WTC11 (cell line): ENCODE data around the gene PTPN12. TPM values are rescaled to one million over a fixed set of nuclear protein-coding genes. Genes with fewer than 3 reads are reported as not detected.

Experiments used
- ATAC-seq: fragments of 200-7000 bp; cut with Tn5 transposase; 2 replicates; pipeline ENCODE4 v1.10.0; 2021; ENCODE audit warnings: mild to moderate bottlenecking, moderate library complexity
- CTCF ChIA-PET: fragments of 300-600 bp; sonication (Branson Sonifier 250); formaldehyde crosslinking; loops from one replicate; lab custom pipeline; 2021; ENCODE audit warnings: antibody characterized with exemption; lab: Charles Lee
- POLR2A ChIA-PET: fragments of 350-600 bp; sonication (Branson Sonifier 250); formaldehyde crosslinking; loops from one replicate; lab custom pipeline; 2021; ENCODE audit warnings: antibody characterized with exemption; lab: Charles Lee
- DNase-seq: peaks from one replicate; pipeline ENCODE4 v3.0.0; 2021; ENCODE audit warnings: low spot score
- H3K27ac Mint-ChIP-seq: 2 replicates; pipeline ENCODE4 v1.8.0; 2021; ENCODE audit warnings: mixed read lengths
- H3K27me3 Mint-ChIP-seq: 2 replicates; pipeline ENCODE4 v1.8.0; 2021; ENCODE audit warnings: low read depth, mild to moderate bottlenecking, moderate library complexity, mixed read lengths
- H3K36me3 Mint-ChIP-seq: 2 replicates; pipeline ENCODE4 v1.8.0; 2021; ENCODE audit warnings: mixed read lengths
- H3K4me1 Mint-ChIP-seq: 2 replicates; pipeline ENCODE4 v1.8.0; 2022; ENCODE audit warnings: mixed read lengths
- H3K4me3 Mint-ChIP-seq: 2 replicates; pipeline ENCODE4 v1.8.0; 2021; ENCODE audit warnings: mild to moderate bottlenecking, moderate library complexity, mixed read lengths
- H3K9me3 Mint-ChIP-seq: 2 replicates; pipeline ENCODE4 v1.8.0; 2021; ENCODE audit warnings: mixed read lengths
- CREB1 ChIP-seq: sonication (generic); formaldehyde crosslinking; IDR thresholded peaks from 2 replicates; pipeline ENCODE4 v1.8.0; 2023; ENCODE audit warnings: mild to moderate bottlenecking, missing genetic modification reagents
- CTCF ChIP-seq: fragments of 200-600 bp; IDR thresholded peaks from 2 replicates; pipeline ENCODE4 v1.8.0; 2022; ENCODE audit warnings: antibody characterized with exemption
- E2F5 ChIP-seq: sonication (generic); formaldehyde crosslinking; IDR thresholded peaks from 2 replicates; pipeline ENCODE4 v1.8.1; 2022; ENCODE audit warnings: mild to moderate bottlenecking, moderate library complexity, missing genetic modification reagents
- ELF4 ChIP-seq: sonication (generic); formaldehyde crosslinking; IDR thresholded peaks from 2 replicates; pipeline ENCODE4 v1.8.1; 2022; ENCODE audit warnings: low read depth, mild to moderate bottlenecking, moderate library complexity, missing genetic modification reagents
- ERG ChIP-seq: fragments of 250-450 bp; sonication (Bioruptor Pico); IDR thresholded peaks from 2 replicates; pipeline ENCODE4 v1.8.0; 2021; ENCODE audit warnings: mild to moderate bottlenecking
- ESRRA ChIP-seq: sonication (generic); formaldehyde crosslinking; IDR thresholded peaks from 2 replicates; pipeline ENCODE4 v1.8.1; 2022; ENCODE audit warnings: mild to moderate bottlenecking, missing genetic modification reagents, borderline replicate concordance
- FOXK1 ChIP-seq: sonication (generic); formaldehyde crosslinking; IDR thresholded peaks from 2 replicates; pipeline ENCODE4 v1.8.0; 2022; ENCODE audit warnings: mild to moderate bottlenecking, moderate library complexity, missing genetic modification reagents
- FOXP4 ChIP-seq: sonication (generic); formaldehyde crosslinking; IDR thresholded peaks from 2 replicates; pipeline ENCODE4 v1.8.0; 2022; ENCODE audit warnings: mild to moderate bottlenecking, missing genetic modification reagents
- GRHL2 ChIP-seq: fragments of 250-450 bp; sonication (Bioruptor Pico); IDR thresholded peaks from 2 replicates; pipeline ENCODE4 v1.8.0; 2022; ENCODE audit warnings: mild to moderate bottlenecking, moderate library complexity; ENCODE audit not compliant: insufficient replicate concordance, severe bottlenecking
- IRF2 ChIP-seq: sonication (generic); formaldehyde crosslinking; IDR thresholded peaks from 2 replicates; pipeline ENCODE4 v1.8.0; 2022; ENCODE audit warnings: low read depth, missing genetic modification reagents, borderline replicate concordance
- MLX ChIP-seq: sonication (generic); formaldehyde crosslinking; IDR thresholded peaks from 2 replicates; pipeline ENCODE4 v1.8.1; 2023; ENCODE audit warnings: mild to moderate bottlenecking, missing genetic modification reagents, moderate library complexity
- MXD4 ChIP-seq: fragments of 250-450 bp; sonication (Bioruptor Pico); IDR thresholded peaks from 2 replicates; pipeline ENCODE4 v1.8.0; 2021; ENCODE audit warnings: mild to moderate bottlenecking, moderate library complexity, borderline replicate concordance
- NR2C2 ChIP-seq: sonication (generic); formaldehyde crosslinking; IDR thresholded peaks from 2 replicates; pipeline ENCODE4 v1.8.0; 2022; ENCODE audit warnings: mild to moderate bottlenecking, missing genetic modification reagents
- RELA ChIP-seq: sonication (generic); formaldehyde crosslinking; IDR thresholded peaks from 2 replicates; pipeline ENCODE4 v1.8.1; 2022; ENCODE audit warnings: missing genetic modification reagents, mild to moderate bottlenecking, borderline replicate concordance
- TCF7 ChIP-seq: sonication (generic); formaldehyde crosslinking; IDR thresholded peaks from 2 replicates; pipeline ENCODE4 v1.8.0; 2022; ENCODE audit warnings: mild to moderate bottlenecking, low read depth, missing genetic modification reagents, moderate library complexity
- TEAD4 ChIP-seq: sonication (generic); formaldehyde crosslinking; IDR thresholded peaks from 2 replicates; pipeline ENCODE4 v1.8.0; 2022; ENCODE audit warnings: mild to moderate bottlenecking, missing genetic modification reagents
- USF1 ChIP-seq: sonication (generic); formaldehyde crosslinking; IDR thresholded peaks from 2 replicates; pipeline ENCODE4 v1.8.0; 2022; ENCODE audit warnings: mild to moderate bottlenecking, missing genetic modification reagents
- ZNF121 ChIP-seq: sonication (generic); formaldehyde crosslinking; IDR thresholded peaks from 2 replicates; pipeline ENCODE4 v1.8.0; 2023; ENCODE audit warnings: missing genetic modification reagents
- ZNF138 ChIP-seq: sonication (generic); formaldehyde crosslinking; conservative IDR thresholded peaks from 2 replicates; pipeline ENCODE4 v1.8.1; 2022; ENCODE audit warnings: mild to moderate bottlenecking, moderate library complexity, missing genetic modification reagents
- ZNF263 ChIP-seq: sonication (generic); formaldehyde crosslinking; IDR thresholded peaks from 2 replicates; pipeline ENCODE4 v1.8.1; 2022; ENCODE audit warnings: low read depth, mild to moderate bottlenecking, moderate library complexity, missing genetic modification reagents
- ZNF416 ChIP-seq: fragments of 250-450 bp; sonication (Bioruptor Pico); IDR thresholded peaks from 2 replicates; pipeline ENCODE4 v1.9.0; 2021; ENCODE audit warnings: mild to moderate bottlenecking, inconsistent platforms
- ZNF423 ChIP-seq: fragments of 250-450 bp; sonication (Bioruptor Pico); IDR thresholded peaks from 2 replicates; pipeline ENCODE4 v2.1.2; 2022; ENCODE audit warnings: mild to moderate bottlenecking, moderate library complexity
- ZNF425 ChIP-seq: fragments of 250-450 bp; sonication (Bioruptor Pico); conservative IDR thresholded peaks from 2 replicates; pipeline ENCODE4 v1.9.0; 2021; ENCODE audit warnings: mild to moderate bottlenecking
- total RNA-seq: library from RNA; stranded (reverse); gene quantifications from 3 replicates; pipeline ENCODE4 v1.2.3, GENCODE V29; 2021

The PTPN12 gene
- total RNA-seq, 1 experiment from 2014 or later, result 102 TPM

- TF ChIP-seq ZNF263 (CRISPR knock-in tag) (no peak), TEAD4 (CRISPR knock-in tag) (no peak), MLX (CRISPR knock-in tag) (no peak), E2F5 (CRISPR knock-in tag) (no peak), FOXK1 (CRISPR knock-in tag) (no peak), ELF4 (CRISPR knock-in tag) (no peak), ZNF138 (CRISPR knock-in tag) (no peak), ERG (CRISPR knock-in tag) (no peak), CREB1 (no peak)
- TF ChIP-seq, all 79 proteins: peak for 0
Measured at GRCh38 chr7:77664715-77665114, 127.6 kb downstream of the PTPN12 start (continued).

- ChIA-PET POLR2A (no interaction called here), CTCF (interaction anchor here (1.3 kb wide), 1 partner anchor 13 kb away, joined by 7 read pairs; no protein-coding TSS in a partner anchor)
- Mint-ChIP-seq H3K4me1 (peaks cover 2% of the 10 kb centered on the region; the same call in 1 of the 2 replicates), H3K36me3 (0 out of 2 replicates have a peak, but pooled peaks cover 3% of the 10 kb centered on the region), H3K4me3 (no peak overlapping the region), H3K27ac (peak overlapping the region; percentile 80), H3K27me3 (no peaks in the 10 kb centered on the region), H3K9me3 (no peaks in the 10 kb centered on the region)
- ATAC-seq (no peak), DNase-seq (no peak)
- TF ChIP-seq RELA, result no peak
- no peak for TF ChIP-seq CTCF
- TF ChIP-seq ZNF423, result no peak
- no peak for TF ChIP-seq TCF7 (CRISPR knock-in tag)
- TF ChIP-seq GRHL2, result no peak
- no peak for TF ChIP-seq MXD4 (CRISPR knock-in tag)
- TF ChIP-seq ZNF121 (CRISPR knock-in tag), result no peak
- TF ChIP-seq ZNF425, result no peak
- no peak for TF ChIP-seq ELF4 (CRISPR knock-in tag)
- no peak for TF ChIP-seq IRF2
- no peak for TF ChIP-seq USF1 (CRISPR knock-in tag)
- no peak for TF ChIP-seq FOXP4 (CRISPR knock-in tag)
- TF ChIP-seq ESRRA (CRISPR knock-in tag), result no peak
- no peak for TF ChIP-seq NR2C2 (CRISPR knock-in tag)
- TF ChIP-seq ZNF416, result no peak
- no peak for TF ChIP-seq ZNF138 (CRISPR knock-in tag)
Measured at GRCh38 chr7:77665161-77665560, 128.1 kb downstream of the PTPN12 start.
